Stimulated activated CD4-positive, alpha-beta T cell treated with anti-CD3 and anti-CD28 coated beads, TNF-alpha, amount 100 ng/mL, for 1 hour (primary cell): ENCODE data around the gene MTCL1.

Source experiments
- DNase-seq, 3 donors: peaks; one replicate each; pipeline ENCODE4 v3.0.0-alpha.2; 2020; ENCODE audit warnings: low read depth in 3 of 3, low spot score in 1 of 3

MTCL1 gene

DNA sequence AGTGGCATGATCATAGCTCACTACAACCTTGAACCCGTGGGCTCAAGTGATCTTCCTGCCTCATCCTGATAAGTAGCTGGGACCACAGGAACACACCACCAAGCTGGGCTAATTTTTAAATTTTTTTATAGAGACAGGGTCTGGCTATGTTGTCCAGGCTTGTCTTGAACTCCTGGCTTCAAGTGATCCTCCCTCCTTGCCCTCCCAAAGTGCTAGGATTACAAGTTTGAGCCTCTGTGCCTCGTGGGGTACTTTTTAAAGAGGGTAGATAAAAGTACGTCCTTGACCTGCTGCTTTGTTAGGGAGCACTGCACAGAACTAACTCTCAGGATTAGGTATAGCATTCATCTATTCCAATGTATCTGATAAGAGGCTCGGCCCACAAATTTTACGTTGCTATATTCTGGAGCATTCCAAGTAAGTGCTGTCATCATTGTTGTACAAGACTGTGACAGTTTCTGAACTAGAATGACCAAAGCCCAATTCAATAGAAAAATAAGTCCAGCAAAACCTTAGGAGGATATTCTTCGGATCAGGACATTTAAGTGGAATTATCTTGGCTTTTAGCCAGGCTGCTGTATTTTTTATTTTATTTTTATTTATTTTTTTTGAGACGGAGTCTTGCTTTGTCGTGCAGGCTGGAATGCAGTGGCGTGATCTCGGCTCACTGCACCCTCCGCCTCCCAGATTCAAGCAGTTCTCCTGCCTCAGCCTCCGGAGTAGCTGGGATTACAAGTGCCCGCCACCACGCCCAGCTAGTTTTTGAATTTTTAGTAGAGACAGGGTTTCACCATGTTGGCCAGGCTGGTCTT lies 4.1 kb downstream of the MTCL1 start:
- DNase-seq = no peak

GRCh38 chr18:8711736-8712135 lies 6.4 kb downstream of the MTCL1 start:
- no peak for DNase-seq

DNA sequence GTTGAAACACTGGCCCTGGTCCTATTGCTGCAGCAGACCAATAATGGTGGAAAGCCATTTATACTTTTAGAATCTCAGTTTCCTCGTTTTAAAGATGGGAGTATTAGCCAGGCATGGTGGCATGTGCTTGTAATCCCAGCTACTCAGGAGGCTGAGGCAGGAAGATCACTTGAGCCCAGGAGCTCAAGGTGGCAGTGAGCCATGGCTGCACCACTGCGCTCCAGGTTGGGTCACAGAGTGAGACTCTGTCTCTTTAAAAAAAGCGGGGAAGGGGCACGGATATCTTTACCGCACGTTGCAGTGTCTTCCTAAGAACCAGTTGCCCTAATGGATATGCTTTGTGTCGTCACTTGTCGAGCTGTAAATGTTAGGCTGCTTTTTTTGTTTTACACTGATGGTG lies 8.3 kb downstream of the MTCL1 start:
- DNase-seq = no peak

- no peak for DNase-seq
These were observed 10.2 kb downstream of the MTCL1 start for GRCh38 chr18:8715599-8715998.

DNA sequence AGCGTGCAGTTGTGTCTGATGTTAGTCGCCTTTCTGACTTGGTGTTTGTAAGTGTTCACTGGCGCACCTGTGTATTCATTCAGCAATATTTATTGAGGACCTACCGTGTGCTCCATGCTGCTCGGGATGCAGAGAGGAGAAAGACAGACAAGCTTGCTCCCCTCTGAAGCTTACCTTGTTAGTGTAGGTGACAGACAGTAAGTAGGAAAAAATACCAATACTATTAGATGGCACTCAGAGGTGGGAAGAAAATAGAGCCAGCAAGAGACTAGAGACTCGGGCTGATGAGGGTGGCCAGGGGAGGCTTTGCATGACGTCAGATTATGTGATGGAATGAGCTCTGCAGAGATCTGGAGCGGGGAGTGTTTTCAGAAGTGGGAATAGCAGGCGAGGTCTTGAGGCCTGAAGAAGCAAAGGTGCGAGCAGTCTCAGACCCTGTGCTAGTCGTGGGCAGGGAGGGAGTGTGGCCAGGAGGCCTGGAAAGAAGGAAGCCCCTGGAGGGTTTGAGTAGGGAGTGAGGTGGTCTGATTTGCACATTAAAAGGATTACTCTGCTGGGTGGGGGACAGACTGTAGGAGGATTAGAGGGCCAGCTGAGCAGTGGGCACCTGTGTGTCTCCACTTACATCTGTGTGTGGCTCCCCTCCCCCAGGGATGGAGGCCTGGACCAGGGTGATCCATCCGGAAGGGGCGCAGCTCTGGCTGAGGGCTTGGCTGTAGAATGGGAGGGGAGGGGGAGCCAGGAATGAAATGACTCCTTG lies 11.8 kb downstream of the MTCL1 start:
- no peak for DNase-seq

DNA sequence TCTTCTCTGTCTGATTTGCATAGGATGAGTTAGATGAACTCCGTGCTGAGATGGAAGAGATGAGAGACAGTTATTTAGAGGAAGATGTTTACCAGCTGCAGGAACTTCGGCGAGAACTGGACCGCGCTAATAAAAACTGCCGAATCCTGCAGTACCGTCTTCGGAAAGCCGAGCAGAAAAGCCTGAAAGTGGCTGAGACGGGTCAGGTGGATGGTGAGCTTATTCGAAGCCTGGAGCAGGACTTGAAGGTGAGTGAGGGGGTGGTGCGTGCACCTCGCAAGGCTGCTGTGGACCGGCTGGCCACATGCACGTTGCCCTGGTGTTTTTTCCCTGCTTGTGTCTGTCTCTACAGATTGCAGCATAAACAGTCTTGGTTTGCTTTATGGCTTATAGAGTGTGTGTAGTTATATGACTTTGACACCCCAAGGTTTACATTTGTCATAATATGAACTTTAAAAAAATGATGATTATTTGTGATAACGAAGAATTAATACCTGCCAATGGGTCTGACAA lies 13.1 kb downstream of the MTCL1 start:
- DNase-seq = no peak

GRCh38 chr18:8719192-8719591 lies 13.8 kb downstream of the MTCL1 start:
- DNase-seq = no peak

- no peak for DNase-seq
These were observed 14.8 kb downstream of the MTCL1 start for GRCh38 chr18:8720141-8720540.

DNA sequence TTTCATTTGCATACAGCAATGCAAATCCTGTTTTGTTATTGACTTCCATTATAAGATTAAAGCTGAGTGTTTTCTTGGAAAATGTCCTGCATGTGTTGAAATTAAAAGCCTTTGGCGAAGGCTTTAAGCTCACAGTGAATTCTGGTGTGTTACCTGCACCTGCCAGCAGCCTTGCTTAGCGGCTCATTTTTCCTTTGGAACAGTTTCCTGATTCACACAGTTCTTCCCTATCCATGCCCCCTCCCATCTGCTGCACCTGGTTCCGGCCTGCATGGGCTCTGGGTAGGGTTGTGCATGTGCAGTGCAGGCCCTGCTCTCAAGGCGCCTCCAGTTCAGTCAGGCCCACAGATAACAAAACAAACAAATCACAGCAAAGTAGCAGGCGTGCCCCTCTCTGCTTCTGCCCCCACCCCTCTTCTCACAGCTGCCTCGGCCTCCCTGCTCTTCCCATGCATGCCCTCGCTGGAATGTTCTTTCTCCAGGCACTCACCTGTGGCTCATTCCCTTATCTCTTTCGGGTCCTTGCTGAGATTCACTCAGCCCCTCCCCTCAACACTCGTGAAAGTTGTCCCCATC lies 15.8 kb downstream of the MTCL1 start:
- DNase-seq = no peak

DNA sequence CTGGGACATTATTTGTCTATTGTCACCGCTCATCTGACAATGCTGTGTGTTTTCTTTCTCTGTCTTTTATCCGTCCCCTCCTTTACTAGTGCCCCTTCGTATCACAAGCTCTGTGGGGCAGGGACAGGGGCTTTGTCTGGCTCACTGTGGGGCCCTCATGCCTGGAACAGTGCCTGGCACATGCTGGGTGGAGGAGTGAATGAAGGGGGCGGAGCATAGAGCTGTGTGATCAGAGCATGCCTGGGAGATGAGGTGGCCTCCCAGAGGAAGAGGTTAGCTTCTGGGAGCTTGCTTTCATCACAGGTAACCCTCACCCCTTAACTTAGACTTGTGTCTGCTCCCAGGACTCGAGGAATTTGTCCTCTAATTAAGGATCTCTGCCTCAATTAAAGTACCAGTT lies 16.4 kb downstream of the MTCL1 start:
- DNase-seq = no peak

GRCh38 chr18:8722946-8723820 lies 17.8 kb downstream of the MTCL1 start:
- DNase-seq = no peak

DNA sequence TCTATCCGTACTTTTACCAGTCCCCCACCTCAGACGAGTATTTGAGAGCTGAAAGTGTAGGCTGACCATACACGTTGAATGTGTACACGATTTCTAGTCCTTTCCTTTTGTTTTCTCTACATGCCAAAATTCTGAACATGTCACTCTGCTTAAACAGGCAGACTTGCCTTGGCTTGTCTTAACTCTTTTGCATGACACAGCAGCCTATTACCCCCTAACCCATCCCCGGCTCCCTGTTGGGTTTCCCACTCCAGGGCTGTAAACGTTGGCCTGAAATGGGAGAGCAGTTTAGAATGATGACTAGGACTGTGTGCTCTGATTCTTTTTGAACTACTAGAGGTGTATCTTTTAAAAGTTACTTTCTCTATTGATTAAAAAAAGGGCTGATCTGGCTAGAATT lies 19.1 kb downstream of the MTCL1 start:
- DNase-seq = no peak

GRCh38 chr18:8726281-8726680 lies 20.9 kb downstream of the MTCL1 start:
- no peak for DNase-seq

GRCh38 chr18:8726963-8727705 lies 21.8 kb downstream of the MTCL1 start:
- DNase-seq = no peak

- DNase-seq = no peak
These were observed 24.9 kb downstream of the MTCL1 start for GRCh38 chr18:8730080-8730827.

GRCh38 chr18:8732442-8733360 lies 27.3 kb downstream of the MTCL1 start:
- DNase-seq = no peak

GRCh38 chr18:8734496-8734895 lies 29.1 kb downstream of the MTCL1 start:
- DNase-seq = no peak

GRCh38 chr18:8735274-8735673 lies 29.9 kb downstream of the MTCL1 start:
- no peak for DNase-seq

GRCh38 chr18:8741117-8741516 lies 35.8 kb downstream of the MTCL1 start:
- DNase-seq = no peak
